ENCODE data around the gene FAM171A1.

The FAM171A1 gene

GRCh38 chr10:15196021-15196834 is 174.9 kb downstream of the FAM171A1 start:
- Histone ChIP-seq H2AFZ (ENCODE audit: low read length, unreplicated experiment) (no peak overlapping the region), H3K4me1 (ENCODE audit: control insufficient read depth, insufficient read depth, low read length, unreplicated experiment) (peaks cover 46% of the 10 kb centered on the region), H3K36me3 (ENCODE audit: insufficient read depth, low read length) (no peaks in the 10 kb centered on the region), H3K27me3 (ENCODE audit: insufficient read depth, low read length) (no peaks in the 10 kb centered on the region), H3K4me3 (ENCODE audit: low read depth, low read length) (no peak overlapping the region), H3K27ac (ENCODE audit: low read depth, low read length) (peak overlapping the region; percentile 33; the same call in 1 of the 2 replicates), H3K79me2 (ENCODE audit: control insufficient read depth, insufficient read depth, low read length, unreplicated experiment) (no peaks in the 10 kb centered on the region)

- Histone ChIP-seq H3K36me3 (ENCODE audit: insufficient read depth, low read length) (no peaks in the 10 kb centered on the region), H3K79me2 (ENCODE audit: control insufficient read depth, insufficient read depth, low read length, unreplicated experiment) (no peaks in the 10 kb centered on the region), H3K4me3 (ENCODE audit: low read depth, low read length) (no peak overlapping the region), H3K27ac (ENCODE audit: low read depth, low read length) (no peak overlapping the region), H2AFZ (ENCODE audit: low read length, unreplicated experiment) (no peak overlapping the region), H3K4me1 (ENCODE audit: control insufficient read depth, insufficient read depth, low read length, unreplicated experiment) (peaks cover 2% of the 10 kb centered on the region), H3K27me3 (ENCODE audit: insufficient read depth, low read length) (no peaks in the 10 kb centered on the region)
These were observed 181.8 kb downstream of the FAM171A1 start for GRCh38 chr10:15189133-15189885.

- Histone ChIP-seq H3K36me3 (ENCODE audit: insufficient read depth, low read length) (no peaks in the 10 kb centered on the region), H3K27ac (ENCODE audit: low read depth, low read length) (no peak overlapping the region), H3K4me1 (ENCODE audit: control insufficient read depth, insufficient read depth, low read length, unreplicated experiment) (peaks cover 2% of the 10 kb centered on the region), H3K79me2 (ENCODE audit: control insufficient read depth, insufficient read depth, low read length, unreplicated experiment) (no peaks in the 10 kb centered on the region), H3K4me3 (ENCODE audit: low read depth, low read length) (no peak overlapping the region), H3K27me3 (ENCODE audit: insufficient read depth, low read length) (no peaks in the 10 kb centered on the region), H2AFZ (ENCODE audit: low read length, unreplicated experiment) (no peak overlapping the region)
These were observed 182.5 kb downstream of the FAM171A1 start for GRCh38 chr10:15188603-15189002.

- Histone ChIP-seq H3K79me2 (ENCODE audit: control insufficient read depth, insufficient read depth, low read length, unreplicated experiment) (no peaks in the 10 kb centered on the region), H3K4me1 (ENCODE audit: control insufficient read depth, insufficient read depth, low read length, unreplicated experiment) (peaks cover 16% of the 10 kb centered on the region), H3K36me3 (ENCODE audit: insufficient read depth, low read length) (no peaks in the 10 kb centered on the region), H3K27me3 (ENCODE audit: insufficient read depth, low read length) (no peaks in the 10 kb centered on the region), H3K27ac (ENCODE audit: low read depth, low read length) (no peak overlapping the region), H2AFZ (ENCODE audit: low read length, unreplicated experiment) (peak overlapping the region; percentile 48), H3K4me3 (ENCODE audit: low read depth, low read length) (peak overlapping the region; percentile 70)
These were observed 187.2 kb downstream of the FAM171A1 start for GRCh38 chr10:15183689-15184481.

- Histone ChIP-seq H3K4me3 (ENCODE audit: low read depth, low read length) (peak overlapping the region; percentile 70), H3K27me3 (ENCODE audit: insufficient read depth, low read length) (no peaks in the 10 kb centered on the region), H2AFZ (ENCODE audit: low read length, unreplicated experiment) (peak overlapping the region; percentile 93), H3K36me3 (ENCODE audit: insufficient read depth, low read length) (no peaks in the 10 kb centered on the region), H3K27ac (ENCODE audit: low read depth, low read length) (peak overlapping the region; percentile 18; the same call in 1 of the 2 replicates), H3K79me2 (ENCODE audit: control insufficient read depth, insufficient read depth, low read length, unreplicated experiment) (no peaks in the 10 kb centered on the region), H3K4me1 (ENCODE audit: control insufficient read depth, insufficient read depth, low read length, unreplicated experiment) (peaks cover 16% of the 10 kb centered on the region)
These were observed 188.4 kb downstream of the FAM171A1 start for GRCh38 chr10:15182540-15183207.

- Histone ChIP-seq H2AFZ (ENCODE audit: low read length, unreplicated experiment) (no peak overlapping the region), H3K36me3 (ENCODE audit: insufficient read depth, low read length) (no peaks in the 10 kb centered on the region), H3K4me1 (ENCODE audit: control insufficient read depth, insufficient read depth, low read length, unreplicated experiment) (peaks cover 16% of the 10 kb centered on the region)
These were observed 189.4 kb downstream of the FAM171A1 start for GRCh38 chr10:15181576-15182156.

GRCh38 chr10:15180736-15181135 is 190.4 kb downstream of the FAM171A1 start:
- H2AFZ ChIP-seq (ENCODE audit: low read length, unreplicated experiment): no peak overlapping the region
- H3K79me2 ChIP-seq (ENCODE audit: control insufficient read depth, insufficient read depth, low read length, unreplicated experiment): no peaks in the 10 kb centered on the region
- H3K4me3 ChIP-seq (ENCODE audit: low read depth, low read length): no peak overlapping the region
- peaks cover 16% of the 10 kb centered on the region for H3K4me1 ChIP-seq (ENCODE audit: control insufficient read depth, insufficient read depth, low read length, unreplicated experiment)
- no peak overlapping the region for H3K27ac ChIP-seq (ENCODE audit: low read depth, low read length)
- no peaks in the 10 kb centered on the region for H3K27me3 ChIP-seq (ENCODE audit: insufficient read depth, low read length)
- no peaks in the 10 kb centered on the region for H3K36me3 ChIP-seq (ENCODE audit: insufficient read depth, low read length)

More at GRCh38 chr10:15181576-15182156, 189.4 kb downstream of the FAM171A1 start:
- H3K27me3 ChIP-seq (ENCODE audit: insufficient read depth, low read length): no peaks in the 10 kb centered on the region
- no peak overlapping the region for H3K27ac ChIP-seq (ENCODE audit: low read depth, low read length)
- H3K79me2 ChIP-seq (ENCODE audit: control insufficient read depth, insufficient read depth, low read length, unreplicated experiment): no peaks in the 10 kb centered on the region
- no peak overlapping the region for H3K4me3 ChIP-seq (ENCODE audit: low read depth, low read length)

- Histone ChIP-seq H3K4me1 (ENCODE audit: control insufficient read depth, insufficient read depth, low read length, unreplicated experiment) (peaks cover 8% of the 10 kb centered on the region), H3K36me3 (ENCODE audit: insufficient read depth, low read length) (no peaks in the 10 kb centered on the region), H3K79me2 (ENCODE audit: control insufficient read depth, insufficient read depth, low read length, unreplicated experiment) (no peaks in the 10 kb centered on the region), H3K4me3 (ENCODE audit: low read depth, low read length) (no peak overlapping the region), H3K27ac (ENCODE audit: low read depth, low read length) (no peak overlapping the region), H3K27me3 (ENCODE audit: insufficient read depth, low read length) (no peaks in the 10 kb centered on the region), H2AFZ (ENCODE audit: low read length, unreplicated experiment) (no peak overlapping the region)
These were observed 194.8 kb downstream of the FAM171A1 start for GRCh38 chr10:15176269-15176668.

- Histone ChIP-seq H3K4me1 (ENCODE audit: control insufficient read depth, insufficient read depth, low read length, unreplicated experiment) (peaks cover 3% of the 10 kb centered on the region), H2AFZ (ENCODE audit: low read length, unreplicated experiment) (no peak overlapping the region), H3K27me3 (ENCODE audit: insufficient read depth, low read length) (no peaks in the 10 kb centered on the region), H3K27ac (ENCODE audit: low read depth, low read length) (no peak overlapping the region), H3K36me3 (ENCODE audit: insufficient read depth, low read length) (no peaks in the 10 kb centered on the region), H3K79me2 (ENCODE audit: control insufficient read depth, insufficient read depth, low read length, unreplicated experiment) (no peaks in the 10 kb centered on the region), H3K4me3 (ENCODE audit: low read depth, low read length) (no peak overlapping the region)
These were observed 195.5 kb downstream of the FAM171A1 start for GRCh38 chr10:15175587-15175986.
